NT2/D1 (cell line): ENCODE measurements around the gene GNA12.
"Not testable (repeated sequence)": the region's sequence is repeated elsewhere in the genome, so short reads cannot be mapped to it uniquely, and the experiment has no call there.

ENCODE experiments used
- DNase-seq: peaks from one replicate; pipeline ENCODE4 v3.0.0-alpha.2; 2011; ENCODE audit warnings: low read depth, low spot score
- H3K27me3 ChIP-seq: 2 replicates; pipeline ENCODE4 v1.6.0; 2011; ENCODE audit warnings: mild to moderate bottlenecking; ENCODE audit not compliant: insufficient read length, insufficient read depth
- H3K36me3 ChIP-seq: 2 replicates; pipeline ENCODE4 v1.6.1; 2011; ENCODE audit warnings: mild to moderate bottlenecking, low read length, mixed read lengths; ENCODE audit not compliant: insufficient read depth, insufficient read length
- H3K4me1 ChIP-seq: 2 replicates; pipeline ENCODE4 v1.5.1; 2011; ENCODE audit not compliant: insufficient read depth, insufficient read length
- H3K4me3 ChIP-seq: 2 replicates; pipeline ENCODE4 v1.5.1; 2011; ENCODE audit warnings: low read depth; ENCODE audit not compliant: insufficient read length
- H3K9ac ChIP-seq: 2 replicates; pipeline ENCODE4 v1.6.0; 2011; ENCODE audit warnings: low read depth; ENCODE audit not compliant: insufficient read length
- H3K9me3 ChIP-seq: 2 replicates; pipeline ENCODE4 v1.5.1; 2011; ENCODE audit warnings: mild to moderate bottlenecking, low read length; ENCODE audit not compliant: insufficient read depth
- SUZ12 ChIP-seq: IDR thresholded peaks from 2 replicates; pipeline ENCODE4 v1.6.1; 2011; ENCODE audit not compliant: insufficient read length, insufficient read depth; ENCODE audit errors: extremely low read depth
- YY1 ChIP-seq: IDR thresholded peaks from 2 replicates; pipeline ENCODE4 v1.6.1; 2011; ENCODE audit not compliant: insufficient read length, insufficient read depth
- ZNF274 ChIP-seq: IDR thresholded peaks from 2 replicates; pipeline ENCODE4 v1.6.1; 2011; ENCODE audit warnings: mild to moderate bottlenecking, low read depth, low read length

Gene GNA12

DNA sequence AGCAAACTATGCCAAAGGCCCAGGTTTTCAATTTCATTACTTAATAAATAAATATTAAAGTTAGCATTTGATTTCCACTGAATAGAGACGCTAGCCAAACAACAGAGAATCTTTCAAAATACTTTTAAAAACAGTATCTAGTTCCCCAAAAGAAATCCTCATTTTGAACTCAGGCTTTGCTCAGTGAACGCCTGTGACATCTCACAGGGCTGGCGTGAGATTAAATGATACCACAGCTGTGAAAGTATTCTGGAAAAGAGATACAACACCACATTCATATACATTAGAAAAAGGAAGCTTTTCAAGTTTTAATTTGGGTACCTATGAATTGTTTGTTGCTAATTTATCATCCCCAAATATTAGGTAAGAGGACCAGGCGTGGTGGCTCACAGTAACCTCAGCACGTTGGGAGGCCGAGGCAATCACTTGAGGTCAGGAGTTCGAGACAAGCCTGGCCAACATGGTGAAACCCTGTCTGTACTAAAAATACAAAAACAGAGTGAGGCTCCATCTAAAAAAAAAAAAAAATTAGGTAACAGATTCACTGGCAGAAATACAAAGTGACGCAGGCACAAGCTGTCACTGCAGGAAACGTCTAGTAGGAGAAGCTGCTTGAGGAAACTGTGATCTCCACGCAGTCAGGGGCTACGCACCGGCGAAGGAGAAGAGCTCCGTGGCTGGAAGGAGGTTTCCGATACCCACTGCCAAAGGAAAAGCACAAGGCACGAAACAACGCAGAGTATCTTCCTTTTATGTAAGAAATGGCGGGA is 106.2 kb downstream of the GNA12 start:
- no peak for DNase-seq
- Histone ChIP-seq H3K27me3 (no peaks in the 10 kb centered on the region), H3K4me3 (no peak overlapping the region), H3K9me3 (peaks cover 3% of the 10 kb centered on the region; the same call in 1 of the 2 replicates), H3K36me3 (peaks cover 28% of the 10 kb centered on the region), H3K9ac (no peak overlapping the region), H3K4me1 (peaks cover 8% of the 10 kb centered on the region)
- no peak for TF ChIP-seq ZNF274
- TF ChIP-seq SUZ12, result no peak
- TF ChIP-seq YY1, result no peak

DNA sequence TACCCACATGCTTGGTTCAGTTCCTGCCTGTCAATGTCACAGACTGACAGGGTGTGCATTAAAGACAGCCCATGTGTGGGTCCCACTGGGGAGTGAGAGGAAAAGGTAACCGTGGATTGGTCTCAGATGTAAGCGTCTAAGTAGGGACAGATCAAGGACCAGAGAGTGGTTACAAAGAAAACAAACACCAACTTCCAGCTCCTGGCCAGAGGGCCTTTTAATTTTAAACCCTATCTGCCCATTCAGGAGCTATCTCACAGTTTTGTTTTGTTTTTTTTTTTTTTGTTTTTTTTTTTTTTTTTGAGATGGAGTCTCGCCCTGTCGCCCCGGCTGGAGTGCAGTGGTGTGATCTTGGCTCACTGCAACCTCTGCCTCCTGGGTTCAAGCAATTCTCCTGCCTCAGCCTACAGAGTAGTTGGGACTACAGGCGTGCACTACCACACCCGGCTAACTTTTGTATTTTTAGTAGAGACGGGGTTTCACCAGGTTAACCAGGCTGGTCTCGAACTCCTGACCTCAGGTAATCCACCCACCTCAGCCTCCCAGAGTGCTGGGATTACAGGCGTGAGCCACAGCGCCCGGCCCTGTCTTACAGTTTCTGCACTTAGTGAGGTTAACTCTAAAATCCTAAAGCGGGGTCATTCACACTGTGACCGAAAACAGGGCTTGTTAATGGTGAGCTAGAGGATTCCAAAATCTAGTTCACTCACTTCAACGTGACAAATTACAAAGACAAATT is 106.9 kb downstream of the GNA12 start:
- H3K4me3 ChIP-seq, H3K27me3 ChIP-seq, H3K9ac ChIP-seq: not testable (repeated sequence)

DNA sequence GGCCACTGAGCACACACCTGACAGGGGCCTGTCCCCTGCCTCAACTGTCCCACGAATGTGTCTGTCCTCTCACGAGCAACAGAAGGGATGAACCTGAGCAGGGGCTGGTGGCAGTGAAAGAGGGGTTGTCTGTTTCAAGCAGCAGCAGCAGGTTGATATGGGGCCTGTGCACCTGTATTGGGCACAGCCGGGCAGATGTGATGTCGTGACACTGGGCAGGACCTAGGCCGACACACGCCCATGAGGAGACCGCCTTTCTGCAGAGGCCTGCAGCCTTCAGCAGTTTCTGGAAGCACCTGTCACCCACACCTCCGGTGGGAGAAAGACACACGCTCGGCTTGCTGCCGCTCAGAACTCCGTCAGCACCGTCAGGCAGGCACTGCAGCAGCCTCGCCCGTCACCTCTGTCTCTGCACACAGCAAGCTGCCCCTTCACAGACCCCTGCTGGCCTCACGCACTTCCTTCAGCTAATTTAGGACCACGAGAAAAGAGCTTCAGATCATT is 107.6 kb downstream of the GNA12 start:
- Histone ChIP-seq H3K36me3 (peaks cover 30% of the 10 kb centered on the region), H3K9me3 (no peaks in the 10 kb centered on the region; the same call in 1 of the 2 replicates), H3K27me3 (no peaks in the 10 kb centered on the region), H3K4me1 (peaks cover 8% of the 10 kb centered on the region), H3K9ac (no peak overlapping the region), H3K4me3 (no peak overlapping the region)
- no peak for DNase-seq
- TF ChIP-seq YY1 (no peak), ZNF274 (no peak), SUZ12 (no peak)

More for the DNA sequence above, 106.9 kb downstream of the GNA12 start:
- H3K9me3 ChIP-seq, DNase-seq, H3K4me1 ChIP-seq: not testable (repeated sequence)
- H3K36me3 ChIP-seq, result peaks cover 26% of the 10 kb centered on the region

DNA sequence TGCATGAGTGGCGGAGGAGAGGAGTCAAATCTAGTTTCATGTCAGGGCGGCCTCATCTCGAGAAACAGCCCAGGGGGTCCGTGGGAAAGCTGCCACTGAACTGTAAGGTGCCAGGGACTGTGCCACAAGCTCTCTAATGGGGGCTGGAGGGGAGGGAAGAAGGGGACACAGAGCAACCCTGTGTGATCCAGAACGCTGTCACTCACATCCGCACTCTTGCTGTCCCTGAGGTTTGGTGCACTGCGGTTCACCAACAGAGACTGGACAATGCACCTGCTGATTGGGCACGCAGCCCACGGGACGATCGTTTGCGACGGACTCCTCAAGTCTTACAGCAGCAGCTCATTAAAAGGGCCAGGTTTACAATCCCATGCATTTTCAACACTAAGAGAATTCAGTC is 108.4 kb downstream of the GNA12 start:
- Histone ChIP-seq H3K27me3 (no peaks in the 10 kb centered on the region), H3K9ac (no peak overlapping the region), H3K4me3 (no peak overlapping the region), H3K4me1 (peaks cover 8% of the 10 kb centered on the region), H3K9me3 (no peaks in the 10 kb centered on the region; the same call in 1 of the 2 replicates), H3K36me3 (peaks cover 37% of the 10 kb centered on the region)
- TF ChIP-seq YY1 (no peak), SUZ12 (no peak), ZNF274 (no peak)
- no peak for DNase-seq

DNA sequence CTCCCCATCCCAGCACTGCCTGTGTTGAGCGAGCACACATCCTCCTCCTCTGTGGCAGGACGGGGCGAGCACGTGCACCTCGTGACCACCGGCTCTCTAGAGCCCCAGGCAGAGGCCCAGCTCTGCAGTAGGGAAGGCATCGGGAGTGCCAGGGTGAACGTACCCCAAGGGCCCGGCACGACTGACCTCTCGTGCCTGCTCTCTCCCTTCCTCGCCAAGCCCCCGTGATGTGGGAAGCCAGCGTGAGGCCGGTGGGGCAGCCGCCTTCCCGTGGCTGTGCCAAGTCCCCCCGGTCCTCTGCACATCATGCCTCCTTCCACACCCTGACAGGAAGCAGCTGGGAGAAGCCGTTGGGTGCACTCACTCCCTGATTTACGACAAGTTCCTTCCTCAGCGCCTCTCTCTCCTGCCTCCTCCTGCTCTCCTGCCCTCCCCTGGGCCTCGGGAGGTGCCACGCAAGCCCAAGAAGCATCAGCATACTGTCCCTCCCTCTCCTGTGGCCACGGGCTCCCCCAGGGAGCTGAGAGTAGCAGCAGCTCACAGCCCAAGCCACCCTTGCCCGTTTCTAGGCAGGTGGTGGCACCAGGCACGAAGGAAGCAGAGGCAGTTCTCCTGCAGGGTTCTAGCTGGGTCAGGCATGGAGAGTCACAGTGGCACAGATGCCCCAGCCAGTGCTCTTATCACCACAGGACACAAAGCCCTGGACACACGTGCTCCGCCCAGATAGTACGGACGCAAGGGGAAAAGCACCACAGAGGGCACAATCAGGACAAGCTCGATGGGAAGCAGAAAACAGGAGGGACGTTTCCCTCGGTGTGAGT is 109.1 kb downstream of the GNA12 start:
- no peak overlapping the region for H3K9ac ChIP-seq
- peaks cover 45% of the 10 kb centered on the region for H3K36me3 ChIP-seq
- peaks cover 14% of the 10 kb centered on the region for H3K4me1 ChIP-seq
- no peak for DNase-seq
- H3K9me3 ChIP-seq, result no peaks in the 10 kb centered on the region; the same call in 1 of the 2 replicates
- no peak overlapping the region for H3K4me3 ChIP-seq
- H3K27me3 ChIP-seq, result no peaks in the 10 kb centered on the region
- no peak for TF ChIP-seq YY1
- TF ChIP-seq SUZ12, result no peak
- TF ChIP-seq ZNF274, result no peak

DNA sequence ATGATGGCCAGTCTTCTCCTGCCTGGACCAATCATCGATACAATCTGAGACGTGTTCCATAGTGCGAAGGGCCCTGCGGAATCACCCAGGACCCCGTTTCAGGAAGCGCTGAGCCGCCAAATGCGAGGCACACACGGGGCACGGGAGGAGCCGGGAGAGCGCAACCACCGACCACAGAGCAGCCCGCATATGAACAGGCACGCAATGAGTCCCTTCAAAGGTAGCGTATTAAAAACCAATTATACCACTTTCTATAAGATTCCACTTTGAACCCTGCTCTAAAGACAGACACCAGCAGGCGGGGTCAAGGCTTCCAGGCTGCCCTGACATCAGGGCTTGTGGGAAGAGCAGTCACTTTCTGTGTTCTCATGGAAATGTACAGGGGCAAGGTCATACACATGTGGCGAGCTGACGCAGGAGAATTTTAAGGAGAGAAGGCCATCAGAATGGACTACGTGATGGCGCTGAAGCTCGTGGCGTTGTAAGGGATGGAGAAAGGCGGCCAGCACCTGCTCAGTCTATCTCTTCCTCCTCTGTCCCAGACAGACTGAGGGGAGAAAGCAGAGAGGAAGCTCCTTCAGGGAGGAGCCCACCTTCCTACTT is 109.9 kb downstream of the GNA12 start:
- Histone ChIP-seq H3K36me3 (peaks cover 48% of the 10 kb centered on the region), H3K4me1 (peaks cover 15% of the 10 kb centered on the region), H3K27me3 (no peaks in the 10 kb centered on the region), H3K9me3 (no peaks in the 10 kb centered on the region; the same call in 1 of the 2 replicates), H3K4me3 (no peak overlapping the region), H3K9ac (no peak overlapping the region)
- TF ChIP-seq YY1 (no peak), SUZ12 (no peak), ZNF274 (no peak)
- DNase-seq, result no peak
